GM10266 (cell line): ENCODE data around the gene LETM1.

Experiments
- DNase-seq: peaks from one replicate; pipeline ENCODE4 v3.0.0; 2012; ENCODE audit errors: extremely low spot score
- TF ChIP-seq, protein P1 (sequence below): IDR thresholded peaks from 2 replicates; pipeline ENCODE4 v1.5.1; 2012; ENCODE audit warnings: mild to moderate bottlenecking, low read depth; ENCODE audit not compliant: control insufficient read depth, insufficient read depth; ENCODE audit errors: missing control alignments

The LETM1 gene

DNA sequence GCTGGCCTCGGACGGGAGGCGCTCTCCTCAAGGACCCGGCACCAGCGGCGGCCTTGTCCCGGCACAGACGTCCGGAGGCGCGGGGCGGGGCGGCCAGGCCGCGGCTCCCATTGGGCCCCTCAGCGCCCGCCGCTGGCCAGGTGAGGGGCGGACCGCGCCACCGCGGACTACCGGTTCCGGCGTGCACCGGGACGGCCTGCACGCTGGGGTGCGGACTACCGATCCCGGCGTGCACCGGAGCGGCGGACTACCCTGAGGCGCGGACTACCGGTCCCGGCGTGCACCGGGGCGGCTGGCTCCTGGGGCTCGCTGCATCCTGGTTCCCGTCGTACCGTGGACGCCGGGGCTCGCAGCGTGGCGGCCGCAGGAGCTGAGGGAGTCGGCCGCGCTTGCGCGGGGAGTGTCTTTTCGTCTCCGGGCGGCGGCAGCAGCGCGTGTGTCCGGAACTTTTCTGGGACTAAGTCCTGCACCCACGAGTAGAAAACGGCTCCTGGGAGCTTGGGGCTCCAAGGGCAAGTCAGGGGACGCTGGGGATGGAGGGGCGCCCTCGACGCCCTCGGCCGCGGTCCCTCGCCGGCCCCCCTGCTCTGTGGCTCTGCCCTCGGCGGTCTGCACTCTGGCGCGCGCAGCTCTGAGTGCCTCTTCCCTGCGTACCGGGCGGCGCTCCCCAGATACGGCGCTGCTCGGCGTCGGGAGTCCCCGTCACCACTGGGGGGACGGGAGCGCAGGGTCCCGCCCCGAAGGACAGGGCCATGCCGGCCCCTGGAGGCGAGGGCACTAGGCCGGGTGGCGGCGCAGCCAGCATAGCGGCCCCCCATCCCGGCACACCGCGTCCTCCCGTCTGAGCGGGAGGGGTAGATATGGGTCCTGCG lies at the start of gene LETM1:
Gene LETM1 (minus strand): TSS at position 86 of the 872 bp plus-strand sequence. CDS start 206 bp downstream, outside the sequence.
- DNase-seq, result peak; percentile 98

DNA sequence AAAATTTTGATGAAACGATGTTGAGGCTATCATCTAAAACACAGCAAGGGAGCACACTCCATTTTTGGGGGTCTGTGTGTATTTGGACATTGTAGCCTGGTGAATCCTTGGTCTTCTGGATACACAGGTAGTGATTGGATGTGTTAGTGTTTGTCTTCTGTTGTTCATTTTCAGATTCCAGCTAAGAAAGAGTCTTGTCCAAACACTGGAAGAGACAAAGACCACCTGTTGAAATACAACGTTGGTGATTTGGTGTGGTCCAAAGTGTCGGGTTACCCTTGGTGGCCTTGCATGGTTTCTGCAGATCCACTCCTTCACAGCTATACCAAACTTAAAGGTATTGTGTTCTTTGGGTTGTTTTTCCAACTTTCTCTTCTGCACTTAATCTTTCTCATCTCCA lies 48.1 kb upstream of the LETM1 start:
- no peak for DNase-seq

More for the DNA sequence above, at the start of gene LETM1:
- TF ChIP-seq, protein P1, sequence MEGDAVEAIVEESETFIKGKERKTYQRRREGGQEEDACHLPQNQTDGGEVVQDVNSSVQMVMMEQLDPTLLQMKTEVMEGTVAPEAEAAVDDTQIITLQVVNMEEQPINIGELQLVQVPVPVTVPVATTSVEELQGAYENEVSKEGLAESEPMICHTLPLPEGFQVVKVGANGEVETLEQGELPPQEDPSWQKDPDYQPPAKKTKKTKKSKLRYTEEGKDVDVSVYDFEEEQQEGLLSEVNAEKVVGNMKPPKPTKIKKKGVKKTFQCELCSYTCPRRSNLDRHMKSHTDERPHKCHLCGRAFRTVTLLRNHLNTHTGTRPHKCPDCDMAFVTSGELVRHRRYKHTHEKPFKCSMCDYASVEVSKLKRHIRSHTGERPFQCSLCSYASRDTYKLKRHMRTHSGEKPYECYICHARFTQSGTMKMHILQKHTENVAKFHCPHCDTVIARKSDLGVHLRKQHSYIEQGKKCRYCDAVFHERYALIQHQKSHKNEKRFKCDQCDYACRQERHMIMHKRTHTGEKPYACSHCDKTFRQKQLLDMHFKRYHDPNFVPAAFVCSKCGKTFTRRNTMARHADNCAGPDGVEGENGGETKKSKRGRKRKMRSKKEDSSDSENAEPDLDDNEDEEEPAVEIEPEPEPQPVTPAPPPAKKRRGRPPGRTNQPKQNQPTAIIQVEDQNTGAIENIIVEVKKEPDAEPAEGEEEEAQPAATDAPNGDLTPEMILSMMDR, result peak; percentile 9

DNA sequence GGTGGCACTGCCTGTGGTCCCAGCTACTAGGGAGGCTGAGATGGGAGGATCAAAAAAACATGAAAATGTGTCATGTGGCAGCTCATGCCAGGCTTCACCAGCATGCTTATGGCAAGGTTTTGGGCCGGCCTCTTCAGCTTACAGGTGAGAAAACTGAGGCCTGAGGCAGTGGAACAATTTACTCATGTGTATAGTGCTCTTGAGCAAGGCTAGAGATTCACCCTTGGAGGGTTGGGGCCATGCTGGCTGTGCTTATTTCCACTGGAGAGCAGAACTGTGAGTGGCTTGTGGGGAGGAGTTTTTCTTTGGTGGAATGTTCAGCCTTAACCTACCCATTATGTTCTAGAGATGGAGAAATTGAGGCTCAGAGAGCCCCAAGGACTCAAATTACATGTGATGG lies 47.1 kb upstream of the LETM1 start:
- no peak for DNase-seq

More for the DNA sequence above, 48.1 kb upstream of the LETM1 start:
- TF ChIP-seq, protein P1, result no peak

DNA sequence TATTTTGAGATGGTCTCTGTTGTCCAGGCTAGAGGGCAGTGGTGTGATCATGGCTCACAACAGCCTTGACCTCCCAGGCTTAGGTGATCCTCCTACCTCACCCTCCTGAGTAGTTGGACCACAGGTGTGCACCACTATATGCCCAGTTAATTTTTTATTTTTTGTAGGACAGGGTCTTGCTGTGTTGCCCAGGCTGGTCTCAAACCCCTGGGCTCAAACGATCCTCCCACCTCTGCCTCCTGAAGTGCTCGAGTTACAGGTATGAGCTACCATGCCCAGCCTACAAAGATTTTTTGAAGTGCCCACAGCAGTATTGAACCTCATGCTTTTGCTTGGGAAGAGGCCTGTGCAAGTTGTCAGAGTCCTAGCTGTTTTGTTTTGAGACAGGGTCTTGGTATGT lies 46.3 kb upstream of the LETM1 start:
- DNase-seq, result no peak
- TF ChIP-seq, protein P1, result no peak

More for the DNA sequence above, 47.1 kb upstream of the LETM1 start:
- TF ChIP-seq, protein P1, result no peak

DNA sequence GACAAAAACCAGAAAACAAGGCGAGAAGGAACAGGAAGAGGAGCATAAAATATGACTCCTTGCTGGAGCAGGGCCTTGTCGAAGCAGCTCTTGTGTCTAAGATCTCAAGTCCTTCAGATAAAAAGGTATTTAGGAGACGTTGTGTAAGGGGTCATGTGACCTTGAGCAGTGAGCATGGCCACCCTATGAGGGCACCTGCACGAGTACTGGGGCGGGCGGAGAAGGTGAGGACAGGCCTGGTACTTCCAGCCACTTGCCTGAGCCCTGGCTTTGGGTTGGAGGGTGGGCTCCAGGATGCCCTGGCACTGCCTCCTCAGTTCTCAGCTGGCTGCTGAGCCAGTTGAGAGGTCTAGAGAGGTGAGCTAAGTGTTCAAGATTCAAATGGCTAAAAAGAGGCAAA lies 45.2 kb upstream of the LETM1 start:
- DNase-seq, result no peak
- TF ChIP-seq, protein P1, result no peak

DNA sequence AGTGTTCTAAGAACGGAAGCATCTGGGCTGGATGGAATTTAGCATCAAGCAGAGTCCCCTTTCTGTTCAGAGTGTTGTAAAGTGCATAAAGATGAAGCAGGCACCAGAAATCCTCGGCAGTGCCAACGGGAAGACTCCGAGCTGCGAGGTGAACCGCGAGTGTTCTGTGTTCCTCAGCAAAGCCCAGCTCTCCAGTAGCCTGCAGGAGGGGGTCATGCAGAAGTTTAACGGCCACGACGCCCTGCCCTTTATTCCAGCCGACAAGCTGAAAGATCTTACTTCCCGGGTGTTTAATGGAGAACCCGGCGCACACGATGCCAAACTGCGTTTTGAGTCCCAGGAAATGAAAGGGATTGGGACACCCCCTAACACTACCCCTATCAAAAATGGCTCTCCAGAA lies 44.7 kb upstream of the LETM1 start:
- DNase-seq, result no peak
- TF ChIP-seq, protein P1, result no peak

DNA sequence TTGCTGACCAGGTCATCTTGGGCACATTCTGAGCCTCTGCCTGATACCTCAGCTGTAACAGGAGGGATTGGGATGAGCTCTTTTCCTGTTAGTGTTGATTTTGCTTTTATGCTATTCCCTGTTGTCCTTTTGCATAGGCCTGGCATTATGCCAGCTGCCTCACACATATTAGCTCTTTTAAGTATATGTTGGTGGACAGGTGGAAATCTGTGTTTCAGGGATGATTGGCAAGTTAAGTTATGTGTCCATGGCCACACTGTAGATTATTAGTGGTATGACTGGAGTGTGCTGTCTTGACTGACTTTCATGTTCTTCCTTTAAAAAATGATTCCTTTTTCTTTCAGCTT lies 44.1 kb upstream of the LETM1 start:
- DNase-seq, result no peak
- TF ChIP-seq, protein P1, result no peak
